NCI-H146 treated with DMSO at 0.1 percent for 48 hours (cell line): ENCODE data around the gene CACNA2D2.
A peak's percentile ranks its signal among the peaks of the same experiment; 100 is the strongest.

Experiments
- DNase-seq: peaks from one replicate; lab custom pipeline; 2025; ENCODE audit not compliant: unreplicated experiment; lab: John Stamatoyannopoulos, UW

CACNA2D2 gene

GRCh38 chr3:50503504-50504342 lies at the start of gene CACNA2D2:
Gene CACNA2D2, minus strand, starts transcription at chr3:50503634. Its CDS starts 211 bp downstream, at chr3:50503423.
- no peak for DNase-seq

GRCh38 chr3:50552598-50552997 lies 49.2 kb upstream of the CACNA2D2 start:
- DNase-seq: no peak

GRCh38 chr3:50551681-50552435 lies 48.4 kb upstream of the CACNA2D2 start:
- no peak for DNase-seq

DNA sequence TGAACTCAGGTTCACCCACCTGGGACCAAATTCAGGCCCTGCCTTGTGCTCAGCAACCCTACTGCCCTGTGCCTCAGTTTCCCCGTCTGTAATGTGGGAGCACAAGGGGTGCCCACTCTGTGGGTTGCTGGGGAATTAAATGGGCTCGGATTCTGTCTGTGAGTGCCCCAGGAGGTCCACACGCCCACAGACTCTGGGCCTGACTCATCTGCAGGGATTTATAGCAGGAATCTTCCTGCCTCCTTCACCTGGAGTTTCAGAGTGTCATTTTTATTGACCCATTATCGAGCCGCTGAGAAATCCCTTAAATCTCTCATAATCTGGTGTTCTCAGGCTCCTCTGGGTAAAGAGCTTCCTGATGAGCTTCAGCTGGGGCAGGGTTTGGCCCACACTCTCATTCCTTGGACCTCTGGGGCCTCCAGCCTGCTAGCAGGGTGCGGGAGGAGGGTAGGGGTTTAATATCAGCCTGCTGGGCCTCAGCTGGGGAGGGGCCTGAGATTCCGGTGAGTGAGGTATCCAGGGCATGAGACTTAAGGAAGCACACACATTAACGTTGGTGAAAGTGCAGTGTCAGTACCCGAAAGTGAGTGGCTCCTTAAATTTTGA lies 47.7 kb upstream of the CACNA2D2 start:
- DNase-seq: no peak

DNA sequence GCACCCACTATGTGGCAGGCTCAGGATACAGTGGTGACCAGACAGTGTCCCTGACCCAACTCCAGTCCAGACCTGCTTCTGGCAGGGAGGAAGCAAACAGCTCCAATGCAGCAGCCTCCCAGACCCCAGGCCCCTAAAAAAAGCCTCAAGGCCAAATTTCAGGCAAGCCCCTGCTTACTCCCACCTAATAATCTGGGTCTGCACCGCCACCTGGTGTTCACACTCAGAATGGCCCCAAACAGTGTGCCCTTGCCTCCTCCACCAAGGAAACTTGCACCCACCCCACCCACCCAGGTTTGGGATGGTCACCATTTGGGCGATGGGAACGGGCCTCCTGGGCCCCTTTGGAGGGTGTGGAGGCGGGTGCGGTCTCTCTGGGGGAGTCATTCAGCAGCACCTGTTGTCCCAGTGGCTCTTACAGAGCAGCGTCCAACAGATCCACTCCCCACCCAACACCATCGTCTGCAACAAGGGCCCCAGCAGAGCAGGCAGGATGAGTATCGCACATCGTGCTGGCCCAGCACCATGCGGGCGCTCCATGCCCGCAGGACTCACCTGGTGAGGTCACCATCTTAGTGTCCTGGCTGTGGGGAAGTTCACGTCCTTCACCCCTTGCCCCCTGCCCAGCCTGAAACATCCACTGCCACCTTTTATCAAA lies 46.8 kb upstream of the CACNA2D2 start:
- DNase-seq: peak; percentile 13

DNA sequence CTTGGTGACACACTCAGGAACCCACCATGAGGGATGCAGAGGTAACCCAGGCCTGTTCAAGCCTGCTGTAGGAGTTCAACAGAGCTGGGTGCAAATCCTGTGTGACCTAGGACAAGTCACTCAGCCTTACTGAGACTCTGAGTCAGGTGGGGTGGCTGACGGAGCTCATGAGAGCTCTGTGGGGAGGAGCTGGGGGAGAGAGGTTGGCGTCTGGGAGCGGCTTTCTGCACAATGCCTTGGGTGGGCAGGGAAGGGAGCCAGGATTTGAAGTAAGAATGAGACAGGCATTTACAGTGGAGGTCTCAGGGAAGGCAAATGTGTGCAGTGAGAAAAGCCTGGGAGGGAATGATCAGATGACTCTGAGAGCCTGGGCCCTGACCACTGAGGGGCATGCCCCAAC lies 45.8 kb upstream of the CACNA2D2 start:
- no peak for DNase-seq

GRCh38 chr3:50545781-50546180 lies 42.3 kb upstream of the CACNA2D2 start:
- no peak for DNase-seq

GRCh38 chr3:50542177-50543034 lies 39.0 kb upstream of the CACNA2D2 start:
- DNase-seq: peak; percentile 15

DNA sequence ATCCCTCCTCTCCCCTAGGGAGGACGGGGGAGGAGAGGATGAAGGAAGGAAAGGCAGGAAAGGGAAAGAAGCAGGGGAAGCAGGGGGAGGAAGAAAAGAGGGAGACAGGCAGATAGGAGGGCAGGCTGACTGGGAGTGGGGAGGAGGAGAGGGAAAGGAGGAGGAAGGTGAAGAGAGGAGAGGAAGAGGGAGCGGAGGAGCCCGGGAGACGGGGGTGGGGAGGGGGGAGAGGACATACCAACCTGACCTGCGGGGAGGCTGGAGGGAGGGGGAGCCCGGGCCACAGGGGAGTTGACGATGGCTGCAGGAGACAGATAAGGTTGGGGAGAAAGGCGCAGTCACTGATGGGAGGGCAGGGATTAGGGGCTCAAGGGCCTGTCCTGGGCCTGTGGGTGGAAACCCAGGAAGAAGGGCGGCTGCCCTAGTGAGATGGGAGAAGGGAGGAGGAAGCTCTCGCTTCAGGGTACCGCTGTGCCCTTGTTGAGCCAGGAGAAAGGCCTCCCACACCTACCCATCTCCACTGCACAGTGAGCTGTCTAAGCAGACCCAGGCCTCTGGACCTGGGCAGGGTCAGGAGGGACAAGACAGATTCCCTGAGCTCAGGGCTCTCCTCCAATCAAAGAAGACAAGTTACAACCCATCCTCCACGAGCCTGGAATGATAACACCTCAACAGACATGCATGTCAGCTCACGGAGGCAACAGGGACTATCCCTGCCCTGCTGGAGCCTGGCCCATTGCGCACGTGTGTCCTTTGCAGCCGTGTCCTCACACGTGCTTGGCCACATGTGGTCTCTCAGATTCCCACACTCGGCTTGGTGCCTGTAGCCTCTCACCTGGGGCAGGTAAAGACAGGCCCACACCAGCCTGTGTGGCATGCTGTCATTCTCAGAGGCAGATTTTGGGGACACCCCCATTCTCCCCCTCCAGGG lies 36.2 kb upstream of the CACNA2D2 start:
- no peak for DNase-seq

- no peak for DNase-seq
Observed at GRCh38 chr3:50537421-50538129, 34.1 kb upstream of the CACNA2D2 start.

DNA sequence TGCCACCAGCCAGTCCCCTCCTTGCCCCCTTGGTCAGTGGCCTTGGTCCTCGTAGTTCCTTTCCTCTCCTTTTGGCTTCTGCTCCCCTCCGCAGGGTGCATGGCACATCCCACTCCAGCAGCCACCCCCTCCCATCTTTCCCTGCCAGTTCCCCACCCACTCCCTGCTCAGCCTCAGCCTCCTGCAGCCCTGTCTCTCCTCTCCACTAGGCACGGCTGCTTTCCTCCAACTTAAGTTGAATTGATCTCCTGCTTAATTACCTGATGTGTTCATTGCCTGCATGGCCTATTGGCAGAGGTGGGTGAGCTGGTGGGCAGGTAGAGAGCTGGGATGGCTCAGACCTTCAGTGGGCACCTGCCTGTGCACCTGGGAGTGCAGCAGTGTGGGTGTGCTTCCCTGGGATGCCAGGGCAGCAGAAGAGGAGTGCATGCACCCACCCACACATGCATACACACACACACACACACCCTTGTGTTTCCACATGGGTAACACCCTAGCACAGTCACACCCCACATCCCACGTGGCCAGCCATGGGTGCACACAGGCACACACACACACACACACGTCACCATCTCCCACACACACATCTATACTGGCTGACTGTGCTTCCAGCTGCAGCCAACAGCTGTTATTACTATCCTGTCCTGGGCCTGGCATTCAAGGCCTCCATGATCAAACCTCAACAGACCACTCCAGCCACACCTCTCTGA lies 33.2 kb upstream of the CACNA2D2 start:
- no peak for DNase-seq

GRCh38 chr3:50534681-50535330 lies 31.4 kb upstream of the CACNA2D2 start:
- no peak for DNase-seq

GRCh38 chr3:50533807-50534461 lies 30.5 kb upstream of the CACNA2D2 start:
- no peak for DNase-seq

- no peak for DNase-seq
Observed at GRCh38 chr3:50533316-50533715, 29.9 kb upstream of the CACNA2D2 start.

DNA sequence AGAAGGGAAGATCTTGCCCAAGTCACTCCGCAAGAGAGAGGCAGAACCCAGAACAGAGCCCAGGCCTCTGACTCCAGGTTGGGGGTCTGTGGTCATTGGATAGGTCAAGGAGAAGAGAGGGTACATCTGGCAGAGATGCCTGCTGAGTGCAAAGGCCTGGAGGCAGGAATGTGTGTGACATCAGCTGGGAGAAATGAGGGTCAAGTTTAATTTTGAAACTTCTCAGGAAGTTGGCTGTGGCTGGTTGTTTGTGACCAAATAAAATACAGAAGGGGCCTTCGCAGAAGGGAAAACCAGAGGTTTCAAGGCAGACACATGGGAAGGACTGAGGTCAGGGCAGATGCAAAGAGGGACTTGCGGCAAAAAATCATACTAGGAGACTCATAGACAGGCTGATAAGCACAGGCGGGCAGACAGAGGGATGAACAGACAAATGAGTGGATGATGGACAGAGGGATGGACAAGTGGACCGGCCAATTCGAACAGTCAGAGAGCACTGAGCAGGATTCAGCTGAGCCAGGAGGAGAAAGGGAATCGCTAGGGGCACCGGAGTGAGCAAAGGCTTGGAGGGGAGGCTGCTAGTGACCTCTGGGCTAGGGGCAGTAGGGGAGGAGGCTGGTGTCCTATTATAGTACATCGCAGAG lies 28.8 kb upstream of the CACNA2D2 start:
- DNase-seq: no peak

- DNase-seq: no peak
Observed at GRCh38 chr3:50531201-50531600, 27.8 kb upstream of the CACNA2D2 start.
